ENCODE data around the gene USP49.

GRCh38 chr6:41811095-41811494, 84.1 kb downstream of the USP49 start:
- no peak for TF ChIP-seq SP7 (tag by site-specific recombination; IDR thresholded peaks at IDR 0.05)
- no peak for TF ChIP-seq TCF7L2 (IDR thresholded peaks at IDR 0.05; ENCODE audit: borderline replicate concordance, low read depth, low read length)
- TF ChIP-seq ZBTB7A (tag by site-specific recombination; IDR thresholded peaks at IDR 0.05; ENCODE audit: low read depth), result no peak
- no peak for TF ChIP-seq ZNF660 (tag by site-specific recombination; IDR thresholded peaks at IDR 0.05)
- TF ChIP-seq, protein P1, sequence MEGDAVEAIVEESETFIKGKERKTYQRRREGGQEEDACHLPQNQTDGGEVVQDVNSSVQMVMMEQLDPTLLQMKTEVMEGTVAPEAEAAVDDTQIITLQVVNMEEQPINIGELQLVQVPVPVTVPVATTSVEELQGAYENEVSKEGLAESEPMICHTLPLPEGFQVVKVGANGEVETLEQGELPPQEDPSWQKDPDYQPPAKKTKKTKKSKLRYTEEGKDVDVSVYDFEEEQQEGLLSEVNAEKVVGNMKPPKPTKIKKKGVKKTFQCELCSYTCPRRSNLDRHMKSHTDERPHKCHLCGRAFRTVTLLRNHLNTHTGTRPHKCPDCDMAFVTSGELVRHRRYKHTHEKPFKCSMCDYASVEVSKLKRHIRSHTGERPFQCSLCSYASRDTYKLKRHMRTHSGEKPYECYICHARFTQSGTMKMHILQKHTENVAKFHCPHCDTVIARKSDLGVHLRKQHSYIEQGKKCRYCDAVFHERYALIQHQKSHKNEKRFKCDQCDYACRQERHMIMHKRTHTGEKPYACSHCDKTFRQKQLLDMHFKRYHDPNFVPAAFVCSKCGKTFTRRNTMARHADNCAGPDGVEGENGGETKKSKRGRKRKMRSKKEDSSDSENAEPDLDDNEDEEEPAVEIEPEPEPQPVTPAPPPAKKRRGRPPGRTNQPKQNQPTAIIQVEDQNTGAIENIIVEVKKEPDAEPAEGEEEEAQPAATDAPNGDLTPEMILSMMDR (tag by site-specific recombination; IDR thresholded peaks at IDR 0.05), result no peak

All from HEK293 (cell line).